ENCODE results near the gene GNAT2.

The GNAT2 gene

GRCh38 chr1:109641078-109641740 lies 21.8 kb upstream of the GNAT2 start:
- peak in 1 of 2 donors; percentile 72 for DNase-seq

GRCh38 chr1:109640285-109640865 lies 21.0 kb upstream of the GNAT2 start:
- DNase-seq, result peak; percentile 77 to 97

- DNase-seq, result no peak
Measured at GRCh38 chr1:109639841-109640184, 20.4 kb upstream of the GNAT2 start.

- no peak for DNase-seq
Measured at GRCh38 chr1:109639063-109639840, 19.8 kb upstream of the GNAT2 start.

- DNase-seq, result no peak
Measured at GRCh38 chr1:109637446-109637845, 18.0 kb upstream of the GNAT2 start.

- DNase-seq, result peak; percentile 38 to 51
Measured at GRCh38 chr1:109636201-109636952, 17.0 kb upstream of the GNAT2 start.

- DNase-seq, result no peak
Measured at GRCh38 chr1:109635862-109636200, 16.4 kb upstream of the GNAT2 start.

GRCh38 chr1:109634771-109635750 lies 15.6 kb upstream of the GNAT2 start:
- no peak for DNase-seq

- DNase-seq, result peak in 1 of 2 donors; percentile 65
Measured at GRCh38 chr1:109634292-109634691, 14.9 kb upstream of the GNAT2 start.

GRCh38 chr1:109632671-109633346 lies 13.4 kb upstream of the GNAT2 start:
- no peak for DNase-seq

GRCh38 chr1:109631513-109632505 lies 12.4 kb upstream of the GNAT2 start:
- DNase-seq, result no peak

GRCh38 chr1:109630898-109631512 lies 11.6 kb upstream of the GNAT2 start:
- DNase-seq, result no peak

- DNase-seq, result no peak
Measured at GRCh38 chr1:109630081-109630897, 10.9 kb upstream of the GNAT2 start.

GRCh38 chr1:109629372-109630030 lies 10.1 kb upstream of the GNAT2 start:
- DNase-seq, result no peak

- DNase-seq, result no peak
Measured at GRCh38 chr1:109628540-109629321, 9.3 kb upstream of the GNAT2 start.

GRCh38 chr1:109627692-109628399 lies 8.4 kb upstream of the GNAT2 start:
- no peak for DNase-seq
